IMR-90 (cell line): Measurements from ENCODE around the gene MAP1LC3C.

Experiments
- CEBPB ChIP-seq: IDR thresholded peaks from 2 replicates; pipeline ENCODE4 v1.6.1; 2012; ENCODE audit warnings: low read depth, low read length, improper control_type of control experiment
- CTCF ChIP-seq: conservative IDR thresholded peaks from 2 replicates; pipeline ENCODE4 v1.5.1; 2012; ENCODE audit warnings: mild to moderate bottlenecking, low read depth, low read length, improper control_type of control experiment
- MAZ ChIP-seq: IDR thresholded peaks from 2 replicates; pipeline ENCODE4 v1.6.1; 2012; ENCODE audit warnings: low read depth, mild to moderate bottlenecking, low read length, improper control_type of control experiment, moderate library complexity, borderline replicate concordance
- POLR2A ChIP-seq: IDR thresholded peaks from 2 replicates; pipeline ENCODE4 v1.6.1; 2012; ENCODE audit warnings: mild to moderate bottlenecking, low read depth, low read length
- RAD21 ChIP-seq: IDR thresholded peaks from 2 replicates; pipeline ENCODE4 v1.6.1; 2012; ENCODE audit warnings: low read length, improper control_type of control experiment

DNA sequence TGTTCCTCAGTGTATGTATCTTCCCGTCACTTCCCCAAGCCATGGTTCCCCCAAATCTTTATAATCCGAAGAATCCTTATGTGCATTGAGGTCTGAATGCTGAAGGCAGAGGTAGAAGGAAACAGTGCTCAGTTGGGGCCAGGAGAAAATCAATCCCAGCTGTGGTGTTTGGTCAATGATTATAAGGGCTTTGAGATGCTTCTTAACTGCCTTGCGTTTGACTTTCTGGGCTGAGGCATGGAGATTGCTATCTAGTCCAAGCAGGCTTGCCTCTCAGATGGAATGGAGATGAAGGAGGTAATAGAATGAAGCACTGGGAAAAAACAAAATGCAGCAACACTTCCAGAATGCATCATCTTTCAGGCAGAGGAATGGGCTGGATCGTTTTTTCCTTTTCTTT is 3.6 kb upstream of the MAP1LC3C start:
- TF ChIP-seq CTCF, result no peak
- no peak for TF ChIP-seq RAD21
- TF ChIP-seq POLR2A, result no peak
- TF ChIP-seq CEBPB, result no peak
- no peak for TF ChIP-seq MAZ
